GM12865 (cell line): ENCODE measurements around the gene TOMM40L.
"Not testable (repeated sequence)": the region's sequence is repeated elsewhere in the genome, so short reads cannot be mapped to it uniquely, and the experiment has no call there.

Source experiments
- DNase-seq: peaks from one replicate; pipeline ENCODE4 v3.0.0; 2010; ENCODE audit warnings: low read depth
- H3K4me3 ChIP-seq: 2 replicates; pipeline ENCODE4 v1.5.1; 2011; ENCODE audit warnings: mild to moderate bottlenecking, low read depth, low read length, control low read depth
- TF ChIP-seq, protein P1 (sequence below): IDR thresholded peaks from 2 replicates; pipeline ENCODE4 v1.5.1; 2011; ENCODE audit warnings: low read length, control low read depth, low read depth, inconsistent platforms; ENCODE audit not compliant: insufficient read depth; ENCODE audit errors: missing control alignments

The TOMM40L gene

GRCh38 chr1:161242313-161242712, 16.5 kb downstream of the TOMM40L start:
- H3K4me3 ChIP-seq: no peak overlapping the region

GRCh38 chr1:161244888-161245287, 19.0 kb downstream of the TOMM40L start:
- DNase-seq: no peak
- TF ChIP-seq, protein P1, sequence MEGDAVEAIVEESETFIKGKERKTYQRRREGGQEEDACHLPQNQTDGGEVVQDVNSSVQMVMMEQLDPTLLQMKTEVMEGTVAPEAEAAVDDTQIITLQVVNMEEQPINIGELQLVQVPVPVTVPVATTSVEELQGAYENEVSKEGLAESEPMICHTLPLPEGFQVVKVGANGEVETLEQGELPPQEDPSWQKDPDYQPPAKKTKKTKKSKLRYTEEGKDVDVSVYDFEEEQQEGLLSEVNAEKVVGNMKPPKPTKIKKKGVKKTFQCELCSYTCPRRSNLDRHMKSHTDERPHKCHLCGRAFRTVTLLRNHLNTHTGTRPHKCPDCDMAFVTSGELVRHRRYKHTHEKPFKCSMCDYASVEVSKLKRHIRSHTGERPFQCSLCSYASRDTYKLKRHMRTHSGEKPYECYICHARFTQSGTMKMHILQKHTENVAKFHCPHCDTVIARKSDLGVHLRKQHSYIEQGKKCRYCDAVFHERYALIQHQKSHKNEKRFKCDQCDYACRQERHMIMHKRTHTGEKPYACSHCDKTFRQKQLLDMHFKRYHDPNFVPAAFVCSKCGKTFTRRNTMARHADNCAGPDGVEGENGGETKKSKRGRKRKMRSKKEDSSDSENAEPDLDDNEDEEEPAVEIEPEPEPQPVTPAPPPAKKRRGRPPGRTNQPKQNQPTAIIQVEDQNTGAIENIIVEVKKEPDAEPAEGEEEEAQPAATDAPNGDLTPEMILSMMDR: no peak
- no peak overlapping the region for H3K4me3 ChIP-seq

More at GRCh38 chr1:161242313-161242712, 16.5 kb downstream of the TOMM40L start:
- no peak for DNase-seq
- TF ChIP-seq, protein P1: no peak

- not testable (repeated sequence) for H3K4me3 ChIP-seq, DNase-seq
Measured at GRCh38 chr1:161250100-161250499, 24.2 kb downstream of the TOMM40L start.

DNA sequence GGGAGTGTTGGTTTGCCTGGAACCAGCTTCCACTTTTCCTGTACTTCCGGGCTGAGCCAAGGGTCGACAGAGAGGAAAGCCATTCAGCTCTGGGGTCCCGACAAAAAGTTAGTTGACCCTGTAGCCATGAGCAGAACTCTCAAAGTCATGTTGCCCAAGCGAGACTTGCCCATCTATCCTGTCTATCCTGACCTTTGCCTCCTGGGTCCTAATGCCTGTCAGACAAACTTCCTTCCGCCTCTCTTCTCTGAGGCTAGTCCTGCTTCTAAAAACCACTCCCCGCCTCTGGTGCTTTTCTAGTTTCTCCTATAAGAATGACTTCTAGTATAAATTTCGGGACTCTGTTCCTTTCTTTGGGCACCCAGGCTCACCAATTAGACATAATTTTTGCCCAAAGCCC, 25.0 kb downstream of the TOMM40L start:
- DNase-seq: no peak
- TF ChIP-seq, protein P1: no peak
- H3K4me3 ChIP-seq: no peak overlapping the region

GRCh38 chr1:161251579-161251978, 25.7 kb downstream of the TOMM40L start:
- H3K4me3 ChIP-seq: no peak overlapping the region
- DNase-seq: no peak
- TF ChIP-seq, protein P1: no peak

DNA sequence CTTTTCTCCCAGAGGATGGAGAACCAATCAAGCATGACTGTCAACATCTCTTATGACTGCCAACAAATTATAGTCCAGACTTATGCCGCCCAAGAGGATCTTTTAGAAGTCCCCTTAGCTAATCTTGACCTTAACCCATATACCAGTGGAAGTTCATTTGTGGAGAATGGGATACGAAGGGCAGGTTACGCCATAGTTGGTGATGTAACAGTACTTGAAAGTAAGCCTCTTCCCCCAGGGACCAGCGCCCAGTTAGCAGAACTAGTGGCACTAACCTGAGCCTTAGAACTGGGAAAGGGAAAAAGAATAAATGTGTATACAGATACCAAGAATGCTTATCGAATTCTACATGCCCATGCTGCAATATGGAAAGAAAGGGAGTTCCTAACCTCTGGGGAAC, 29.4 kb downstream of the TOMM40L start:
- not testable (repeated sequence) for H3K4me3 ChIP-seq, DNase-seq

DNA sequence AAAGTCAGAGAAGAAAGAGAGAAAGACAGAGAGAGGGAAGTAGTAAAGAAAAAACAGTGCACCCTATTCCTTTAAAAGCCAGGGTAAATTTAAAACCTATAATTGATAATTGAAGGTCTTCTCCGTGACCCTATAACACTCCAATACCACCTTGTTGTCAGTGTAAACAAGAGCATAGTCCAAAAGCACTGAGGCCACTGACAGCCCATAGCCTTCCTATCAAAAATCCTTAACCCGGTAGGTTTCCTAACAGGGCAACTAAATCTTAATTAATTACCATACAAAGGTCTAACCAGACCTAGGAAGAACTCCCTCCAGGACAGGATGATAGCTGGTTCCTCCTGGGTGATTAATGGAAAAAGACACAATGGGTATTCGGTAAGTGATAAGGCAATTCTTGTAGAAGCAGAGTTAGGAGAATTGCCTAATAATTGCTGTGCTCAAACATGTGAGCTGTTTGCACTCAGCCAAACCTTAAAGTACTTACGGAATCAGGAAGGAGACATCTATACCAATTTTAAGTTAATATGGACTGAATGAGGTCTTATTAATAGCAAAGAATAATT, 30.2 kb downstream of the TOMM40L start:
- not testable (repeated sequence) for DNase-seq, H3K4me3 ChIP-seq

DNA sequence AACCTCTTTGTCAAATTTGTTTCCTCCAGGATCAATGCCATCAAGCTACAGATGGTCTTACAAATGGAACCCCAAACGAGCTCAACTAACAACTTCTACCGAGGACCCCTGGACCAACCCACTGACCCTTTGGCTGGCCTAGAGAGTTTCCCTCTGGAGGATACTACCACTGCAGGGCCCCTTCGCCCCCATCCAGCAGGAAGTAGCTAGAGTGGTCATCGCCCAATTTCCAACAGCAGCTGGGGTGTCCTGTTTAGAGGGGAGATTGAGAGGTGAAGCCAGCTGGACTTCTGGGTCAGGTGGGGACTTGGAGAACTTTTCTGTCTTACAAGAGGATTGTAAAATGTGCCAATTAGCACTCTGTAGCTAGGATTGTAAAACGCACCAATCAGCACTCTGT, 31.2 kb downstream of the TOMM40L start:
- H3K4me3 ChIP-seq, DNase-seq: not testable (repeated sequence)

GRCh38 chr1:161258439-161259344, 32.8 kb downstream of the TOMM40L start, which contains the start of gene PCP4L1:
PCP4L1 (plus strand) TSS chr1:161258745; CDS start chr1:161258975, 230 bp downstream.
- TF ChIP-seq, protein P1: no peak
- DNase-seq: peak; percentile 46
- H3K4me3 ChIP-seq: peak within 1 kb of the TSS; percentile 15
